HG02870 (cell line): ENCODE results near the gene CACNA1H.
"Not testable (repeated sequence)": the region's sequence is repeated elsewhere in the genome, so short reads cannot be mapped to it uniquely, and the experiment has no call there.

Experiments used
- ATAC-seq: cut with Tn5 transposase; IDR thresholded peaks from one replicate; pipeline ENCODE4 v1.9.1; 2021; ENCODE audit warnings: mild to moderate bottlenecking, moderate library complexity; ENCODE audit not compliant: unreplicated experiment

CACNA1H gene

GRCh38 chr16:1243363-1243762 is 90.5 kb downstream of the CACNA1H start:
- not testable (repeated sequence) for ATAC-seq

- not testable (repeated sequence) for ATAC-seq
Observed at GRCh38 chr16:1243907-1244850, 91.3 kb downstream of the CACNA1H start.

- ATAC-seq: no peak
Observed at GRCh38 chr16:1244881-1245280, 92.0 kb downstream of the CACNA1H start.

GRCh38 chr16:1245452-1246020 is 92.6 kb downstream of the CACNA1H start:
- no peak for ATAC-seq

- ATAC-seq: not testable (repeated sequence)
Observed at GRCh38 chr16:1247903-1248537, 95.1 kb downstream of the CACNA1H start.

GRCh38 chr16:1249031-1249755 is 96.3 kb downstream of the CACNA1H start:
- ATAC-seq: not testable (repeated sequence)

- ATAC-seq: not testable (repeated sequence)
Observed at GRCh38 chr16:1253701-1254364, 100.9 kb downstream of the CACNA1H start.

GRCh38 chr16:1254821-1255220 is 101.9 kb downstream of the CACNA1H start:
- not testable (repeated sequence) for ATAC-seq

- ATAC-seq: not testable (repeated sequence)
Observed at GRCh38 chr16:1255276-1256122, 102.6 kb downstream of the CACNA1H start, which contains the start of gene TPSD1. Gene TPSD1, plus strand, starts transcription at chr16:1256069. Its CDS starts 212 bp downstream, at chr16:1256281.

- not testable (repeated sequence) for ATAC-seq
Observed at GRCh38 chr16:1256296-1256873, 103.5 kb downstream of the CACNA1H start.

- ATAC-seq: no peak
Observed at GRCh38 chr16:1256874-1257322, 104.0 kb downstream of the CACNA1H start.

GRCh38 chr16:1257561-1258224 is 104.8 kb downstream of the CACNA1H start:
- ATAC-seq: no peak

GRCh38 chr16:1258225-1258600 is 105.3 kb downstream of the CACNA1H start:
- ATAC-seq: no peak

- no peak for ATAC-seq
Observed at GRCh38 chr16:1258906-1259759, 106.2 kb downstream of the CACNA1H start.

GRCh38 chr16:1259760-1260068 is 106.8 kb downstream of the CACNA1H start:
- ATAC-seq: no peak

- ATAC-seq: no peak
Observed at GRCh38 chr16:1260101-1260680, 107.3 kb downstream of the CACNA1H start.

- ATAC-seq: no peak
Observed at GRCh38 chr16:1261131-1261892, 108.4 kb downstream of the CACNA1H start.
